H54 (cell line): Measurements from ENCODE around the gene TUBA4A.

Experiments
- DNase-seq: peaks from one replicate; pipeline ENCODE4 v3.0.0; 2011; ENCODE audit warnings: low spot score, mixed read lengths; ENCODE audit not compliant: insufficient read length
- FAIRE-seq: peaks from 3 replicates; lab custom pipeline; 2011; peaks lifted over from hg19 to GRCh38; lab: Jason Lieb, UNC
- POLR2A ChIP-seq: IDR thresholded peaks from 2 replicates; pipeline ENCODE4 v1.6.1; 2011; ENCODE audit warnings: low read depth, mild to moderate bottlenecking, low read length

TUBA4A gene

GRCh38 chr2:219223831-219224610 lies 29.7 kb downstream of the TUBA4A start:
- DNase-seq: no peak
- no peak for FAIRE-seq
- TF ChIP-seq POLR2A: no peak

- FAIRE-seq (no peak), DNase-seq (no peak)
- no peak for TF ChIP-seq POLR2A
These were observed 31.7 kb downstream of the TUBA4A start for GRCh38 chr2:219221957-219222518.

GRCh38 chr2:219220652-219221402 lies 32.9 kb downstream of the TUBA4A start:
- FAIRE-seq: no peak
- no peak for DNase-seq
- TF ChIP-seq POLR2A: no peak

- no peak for DNase-seq
- FAIRE-seq: no peak
- no peak for TF ChIP-seq POLR2A
These were observed 33.8 kb downstream of the TUBA4A start for GRCh38 chr2:219219784-219220532.

- peak; percentile 69 for TF ChIP-seq POLR2A
- FAIRE-seq (no peak), DNase-seq (peak; percentile 76)
These were observed 34.7 kb downstream of the TUBA4A start, which contains the start of gene ABCB6 for GRCh38 chr2:219218732-219219701. ABCB6 (minus strand) TSS chr2:219218958; CDS start chr2:219218673, 285 bp downstream.

- DNase-seq (peak; percentile 58), FAIRE-seq (no peak)
- no peak for TF ChIP-seq POLR2A
These were observed 35.4 kb downstream of the TUBA4A start for GRCh38 chr2:219218217-219218731.

GRCh38 chr2:219216535-219216915 lies 37.2 kb downstream of the TUBA4A start:
- no peak for FAIRE-seq
- DNase-seq: no peak
- TF ChIP-seq POLR2A: no peak

- no peak for DNase-seq
- no peak for TF ChIP-seq POLR2A
- FAIRE-seq: no peak
These were observed 37.7 kb downstream of the TUBA4A start for GRCh38 chr2:219215871-219216534.

GRCh38 chr2:219214786-219215185 lies 38.9 kb downstream of the TUBA4A start:
- no peak for DNase-seq
- no peak for FAIRE-seq
- TF ChIP-seq POLR2A: no peak

GRCh38 chr2:219214141-219214540 lies 39.6 kb downstream of the TUBA4A start:
- no peak for DNase-seq

GRCh38 chr2:219213486-219214071 lies 40.1 kb downstream of the TUBA4A start:
- TF ChIP-seq POLR2A: no peak
- DNase-seq (no peak), FAIRE-seq (no peak)

More at GRCh38 chr2:219214141-219214540, 39.6 kb downstream of the TUBA4A start:
- no peak for FAIRE-seq
- no peak for TF ChIP-seq POLR2A

- DNase-seq: no peak
- no peak for FAIRE-seq
- no peak for TF ChIP-seq POLR2A
These were observed 40.7 kb downstream of the TUBA4A start for GRCh38 chr2:219213026-219213415.
